ENCODE measurements around the gene PSD4.
A peak's percentile ranks its signal among the peaks of the same experiment; 100 is the strongest.

PSD4 gene

DNA sequence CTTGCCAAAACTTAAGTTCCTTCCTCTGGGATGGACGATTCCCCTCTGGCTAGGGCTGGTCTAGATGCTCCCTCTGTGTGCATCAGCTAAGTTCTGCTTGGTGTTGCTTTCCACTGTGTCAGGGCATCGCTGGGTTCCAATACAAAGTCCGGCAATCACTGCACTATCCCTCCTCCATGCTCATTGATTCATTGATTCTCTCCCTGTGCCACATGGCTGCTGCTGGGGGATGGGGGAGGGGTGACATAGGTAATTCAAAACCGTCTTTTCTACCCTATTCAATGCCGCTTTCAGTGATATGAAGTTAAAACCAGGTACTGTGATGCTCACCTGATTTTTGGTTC is 23.5 kb upstream of the PSD4 start:
- Mint-ChIP-seq H3K4me3 (no peak overlapping the region), H3K27me3 (ENCODE audit: low read depth, poor library complexity) (peaks cover 17% of the 10 kb centered on the region), H3K9me3 (peaks cover 7% of the 10 kb centered on the region), H3K4me1 (no peaks in the 10 kb centered on the region), H3K36me3 (ENCODE audit: low read depth) (no peaks in the 10 kb centered on the region), H3K27ac (no peak overlapping the region)
- no peak for DNase-seq
- TF ChIP-seq, protein P1, sequence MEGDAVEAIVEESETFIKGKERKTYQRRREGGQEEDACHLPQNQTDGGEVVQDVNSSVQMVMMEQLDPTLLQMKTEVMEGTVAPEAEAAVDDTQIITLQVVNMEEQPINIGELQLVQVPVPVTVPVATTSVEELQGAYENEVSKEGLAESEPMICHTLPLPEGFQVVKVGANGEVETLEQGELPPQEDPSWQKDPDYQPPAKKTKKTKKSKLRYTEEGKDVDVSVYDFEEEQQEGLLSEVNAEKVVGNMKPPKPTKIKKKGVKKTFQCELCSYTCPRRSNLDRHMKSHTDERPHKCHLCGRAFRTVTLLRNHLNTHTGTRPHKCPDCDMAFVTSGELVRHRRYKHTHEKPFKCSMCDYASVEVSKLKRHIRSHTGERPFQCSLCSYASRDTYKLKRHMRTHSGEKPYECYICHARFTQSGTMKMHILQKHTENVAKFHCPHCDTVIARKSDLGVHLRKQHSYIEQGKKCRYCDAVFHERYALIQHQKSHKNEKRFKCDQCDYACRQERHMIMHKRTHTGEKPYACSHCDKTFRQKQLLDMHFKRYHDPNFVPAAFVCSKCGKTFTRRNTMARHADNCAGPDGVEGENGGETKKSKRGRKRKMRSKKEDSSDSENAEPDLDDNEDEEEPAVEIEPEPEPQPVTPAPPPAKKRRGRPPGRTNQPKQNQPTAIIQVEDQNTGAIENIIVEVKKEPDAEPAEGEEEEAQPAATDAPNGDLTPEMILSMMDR (IDR thresholded peaks at IDR 0.05) = no peak

- no peak overlapping the region for H3K4me3 Mint-ChIP-seq
- peaks cover 13% of the 10 kb centered on the region for H3K4me1 Mint-ChIP-seq
- TF ChIP-seq, protein P1 (IDR thresholded peaks at IDR 0.05) = no peak
- H3K36me3 Mint-ChIP-seq (ENCODE audit: low read depth) = no peaks in the 10 kb centered on the region
- H3K27me3 Mint-ChIP-seq (ENCODE audit: low read depth, poor library complexity) = peaks cover 39% of the 10 kb centered on the region
- H3K27ac Mint-ChIP-seq = no peak overlapping the region
- no peak for DNase-seq
- no peaks in the 10 kb centered on the region for H3K9me3 Mint-ChIP-seq
Observed at GRCh38 chr2:113155331-113155730, 18.4 kb upstream of the PSD4 start.

DNA sequence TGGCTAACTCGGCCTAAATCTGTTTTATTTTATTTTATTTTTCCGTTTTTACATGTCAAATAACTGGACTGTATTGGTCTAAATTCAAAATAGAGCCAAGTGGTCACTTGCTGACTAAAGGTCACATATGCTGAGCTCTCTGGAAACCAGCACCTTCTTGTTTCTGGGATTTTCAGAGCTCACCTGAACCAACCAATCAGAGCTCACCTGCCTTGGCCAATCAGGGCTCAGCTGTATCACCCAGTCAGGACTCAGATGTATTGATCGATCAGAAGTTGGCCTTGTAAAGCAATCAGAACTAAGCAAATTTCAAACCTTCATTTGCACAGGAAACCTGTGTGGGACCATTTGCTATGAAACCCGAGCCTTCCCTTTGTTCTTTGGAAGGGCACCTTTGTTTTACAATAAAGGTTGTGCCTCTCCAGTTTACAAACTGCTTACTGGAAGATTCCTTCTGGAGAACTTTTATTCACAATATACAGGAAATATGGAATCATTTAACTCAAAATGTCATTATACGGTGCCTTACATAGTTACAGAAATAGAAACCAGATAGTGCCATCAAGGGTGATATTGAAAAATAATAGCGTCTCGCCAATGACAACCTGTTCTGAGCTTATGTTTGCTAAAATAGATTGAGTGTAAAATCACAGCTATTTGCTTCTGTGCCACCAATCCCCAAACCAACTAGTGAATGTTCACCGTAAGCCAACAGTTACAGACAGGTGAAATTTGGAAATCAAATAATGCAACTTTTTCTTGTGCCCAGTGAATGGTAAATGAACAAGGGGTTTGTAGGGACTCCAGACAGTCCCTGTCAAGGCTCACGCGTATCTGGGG is 17.3 kb upstream of the PSD4 start:
- no peak overlapping the region for H3K27ac Mint-ChIP-seq
- no peaks in the 10 kb centered on the region for H3K9me3 Mint-ChIP-seq
- peak overlapping the region; percentile 74 for H3K4me3 Mint-ChIP-seq
- H3K27me3 Mint-ChIP-seq (ENCODE audit: low read depth, poor library complexity) = peaks cover 39% of the 10 kb centered on the region
- DNase-seq = no peak
- peaks cover 13% of the 10 kb centered on the region for H3K4me1 Mint-ChIP-seq
- H3K36me3 Mint-ChIP-seq (ENCODE audit: low read depth) = no peaks in the 10 kb centered on the region
- TF ChIP-seq, protein P1 (IDR thresholded peaks at IDR 0.05) = no peak

GRCh38 chr2:113157118-113157896 is 16.5 kb upstream of the PSD4 start:
- H3K27ac Mint-ChIP-seq = no peak overlapping the region
- DNase-seq = peak; percentile 77

GRCh38 chr2:113157897-113158753 is 15.6 kb upstream of the PSD4 start:
- Mint-ChIP-seq H3K36me3 (ENCODE audit: low read depth) (no peaks in the 10 kb centered on the region), H3K27ac (no peak overlapping the region), H3K4me1 (peaks cover 13% of the 10 kb centered on the region), H3K4me3 (peak overlapping the region; percentile 82), H3K9me3 (no peaks in the 10 kb centered on the region), H3K27me3 (ENCODE audit: low read depth, poor library complexity) (peaks cover 39% of the 10 kb centered on the region)
- TF ChIP-seq, protein P1 (IDR thresholded peaks at IDR 0.05) = no peak
- DNase-seq = no peak

More at GRCh38 chr2:113157118-113157896, 16.5 kb upstream of the PSD4 start:
- Mint-ChIP-seq H3K4me3 (peak overlapping the region; percentile 82), H3K9me3 (no peaks in the 10 kb centered on the region), H3K4me1 (peaks cover 13% of the 10 kb centered on the region), H3K36me3 (ENCODE audit: low read depth) (no peaks in the 10 kb centered on the region), H3K27me3 (ENCODE audit: low read depth, poor library complexity) (peaks cover 39% of the 10 kb centered on the region)
- TF ChIP-seq, protein P1 (IDR thresholded peaks at IDR 0.05) = no peak
